HG03442 (cell line): ENCODE measurements around the gene CFD.
"Not testable (repeated sequence)": the region's sequence is repeated elsewhere in the genome, so short reads cannot be mapped to it uniquely, and the experiment has no call there.

Experiments
- ATAC-seq: cut with Tn5 transposase; IDR thresholded peaks from one replicate; pipeline ENCODE4 v1.9.1; 2021; ENCODE audit warnings: mild to moderate bottlenecking, moderate library complexity; ENCODE audit not compliant: unreplicated experiment

Gene CFD

GRCh38 chr19:870963-871401 lies 11.5 kb downstream of the CFD start:
- no peak for ATAC-seq

GRCh38 chr19:871446-872265 lies 12.2 kb downstream of the CFD start:
- no peak for ATAC-seq

GRCh38 chr19:872266-872951 lies 12.9 kb downstream of the CFD start:
- no peak for ATAC-seq

GRCh38 chr19:873084-873483 lies 13.6 kb downstream of the CFD start:
- no peak for ATAC-seq

GRCh38 chr19:873561-874041 lies 14.1 kb downstream of the CFD start:
- ATAC-seq, result no peak

GRCh38 chr19:875265-875879 lies 15.9 kb downstream of the CFD start:
- ATAC-seq, result no peak

GRCh38 chr19:876089-876488 lies 16.6 kb downstream of the CFD start:
- ATAC-seq, result no peak

GRCh38 chr19:876780-877314 lies 17.4 kb downstream of the CFD start:
- ATAC-seq, result no peak

GRCh38 chr19:877992-878660 lies 18.7 kb downstream of the CFD start:
- not testable (repeated sequence) for ATAC-seq

- not testable (repeated sequence) for ATAC-seq
Measured at GRCh38 chr19:878751-879561, 19.5 kb downstream of the CFD start.

GRCh38 chr19:879711-880438 lies 20.4 kb downstream of the CFD start:
- ATAC-seq, result no peak

- no peak for ATAC-seq
Measured at GRCh38 chr19:881385-882071, 22.1 kb downstream of the CFD start.

- ATAC-seq, result no peak
Measured at GRCh38 chr19:882871-883497, 23.5 kb downstream of the CFD start.

GRCh38 chr19:883661-884211 lies 24.3 kb downstream of the CFD start:
- no peak for ATAC-seq

- no peak for ATAC-seq
Measured at GRCh38 chr19:884420-885211, 25.2 kb downstream of the CFD start.

GRCh38 chr19:885536-886224 lies 26.2 kb downstream of the CFD start:
- ATAC-seq, result no peak

- ATAC-seq, result no peak
Measured at GRCh38 chr19:887072-887471, 27.6 kb downstream of the CFD start.
